Ishikawa (cell line): ENCODE results near the gene IBA57.

Experiments used
- CREB1 ChIP-seq: IDR thresholded peaks from 2 replicates; pipeline ENCODE4 v1.6.1; 2012; ENCODE audit warnings: low read depth
- EGR1 ChIP-seq: IDR thresholded peaks from 2 replicates; pipeline ENCODE4 v1.6.1; 2012
- FOXM1 ChIP-seq: IDR thresholded peaks from 2 replicates; pipeline ENCODE4 v1.6.1; 2012; ENCODE audit warnings: low read depth, borderline replicate concordance
- NFIC ChIP-seq: IDR thresholded peaks from 2 replicates; pipeline ENCODE4 v1.6.1; 2012
- RAD21 ChIP-seq: IDR thresholded peaks from 2 replicates; pipeline ENCODE4 v1.6.1; 2012; ENCODE audit warnings: low read depth
- TF ChIP-seq, protein P1 (sequence below): IDR thresholded peaks from 2 replicates; pipeline ENCODE4 v1.6.1; 2012
- TF ChIP-seq, protein P2 (sequence below): IDR thresholded peaks from 2 replicates; pipeline ENCODE4 v1.6.1; 2012; ENCODE audit warnings: low read depth, mild to moderate bottlenecking
- TF ChIP-seq, protein P3 (sequence below): IDR thresholded peaks from 2 replicates; pipeline ENCODE4 v1.6.1; 2012

DNA sequence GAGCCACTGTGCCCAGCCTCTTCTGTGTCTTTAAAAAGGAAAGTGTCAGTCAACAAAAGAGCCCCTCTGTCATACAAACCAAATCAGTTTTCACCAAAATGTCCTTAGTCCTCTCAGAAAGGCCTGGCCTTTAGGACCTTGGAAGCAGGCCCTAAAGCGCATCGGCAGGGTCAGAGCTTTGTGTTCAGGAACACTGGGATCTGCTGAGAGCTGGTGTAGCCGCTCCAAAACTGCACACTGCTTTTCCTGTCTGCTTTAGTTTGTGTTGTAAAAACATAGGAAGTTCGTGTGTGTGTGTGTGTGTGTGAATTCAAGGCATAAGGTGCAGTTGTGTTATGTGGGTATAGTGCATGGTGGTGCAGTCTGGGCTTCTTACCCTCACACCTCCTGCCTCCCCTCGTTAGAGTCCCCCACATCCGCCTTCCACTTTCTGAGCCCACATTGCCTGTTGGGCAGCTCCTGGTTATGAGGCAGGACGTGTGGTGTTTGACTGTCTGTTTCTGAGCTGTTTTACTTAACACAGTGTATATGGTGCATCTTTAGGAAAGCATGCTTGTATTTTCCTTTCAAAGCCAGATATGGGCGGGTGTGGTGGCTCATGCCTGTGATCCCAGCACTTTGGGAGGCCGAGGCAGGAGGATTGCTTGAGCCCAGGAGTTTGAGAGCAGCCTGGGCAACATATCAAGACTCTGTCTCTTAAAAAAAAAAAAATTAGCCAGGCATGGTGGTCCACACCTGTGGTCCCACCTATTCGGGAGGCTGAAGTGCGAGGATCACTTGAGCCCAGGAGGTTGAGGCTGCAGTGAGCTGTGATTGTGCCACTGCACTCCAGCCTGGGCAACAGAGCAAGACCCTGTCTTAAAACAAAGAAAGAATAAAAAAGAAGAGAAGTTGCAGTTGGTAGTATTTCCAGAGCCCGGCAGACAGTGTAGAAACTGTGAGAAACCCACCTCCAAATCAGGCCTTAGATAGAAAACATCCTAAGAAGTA is 12.4 kb downstream of the IBA57 start:
- no peak for TF ChIP-seq CREB1
- TF ChIP-seq, protein P1, sequence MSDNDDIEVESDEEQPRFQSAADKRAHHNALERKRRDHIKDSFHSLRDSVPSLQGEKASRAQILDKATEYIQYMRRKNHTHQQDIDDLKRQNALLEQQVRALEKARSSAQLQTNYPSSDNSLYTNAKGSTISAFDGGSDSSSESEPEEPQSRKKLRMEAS = no peak
- TF ChIP-seq RAD21 = no peak
- TF ChIP-seq NFIC = no peak
- TF ChIP-seq FOXM1 = no peak
- TF ChIP-seq, protein P2, sequence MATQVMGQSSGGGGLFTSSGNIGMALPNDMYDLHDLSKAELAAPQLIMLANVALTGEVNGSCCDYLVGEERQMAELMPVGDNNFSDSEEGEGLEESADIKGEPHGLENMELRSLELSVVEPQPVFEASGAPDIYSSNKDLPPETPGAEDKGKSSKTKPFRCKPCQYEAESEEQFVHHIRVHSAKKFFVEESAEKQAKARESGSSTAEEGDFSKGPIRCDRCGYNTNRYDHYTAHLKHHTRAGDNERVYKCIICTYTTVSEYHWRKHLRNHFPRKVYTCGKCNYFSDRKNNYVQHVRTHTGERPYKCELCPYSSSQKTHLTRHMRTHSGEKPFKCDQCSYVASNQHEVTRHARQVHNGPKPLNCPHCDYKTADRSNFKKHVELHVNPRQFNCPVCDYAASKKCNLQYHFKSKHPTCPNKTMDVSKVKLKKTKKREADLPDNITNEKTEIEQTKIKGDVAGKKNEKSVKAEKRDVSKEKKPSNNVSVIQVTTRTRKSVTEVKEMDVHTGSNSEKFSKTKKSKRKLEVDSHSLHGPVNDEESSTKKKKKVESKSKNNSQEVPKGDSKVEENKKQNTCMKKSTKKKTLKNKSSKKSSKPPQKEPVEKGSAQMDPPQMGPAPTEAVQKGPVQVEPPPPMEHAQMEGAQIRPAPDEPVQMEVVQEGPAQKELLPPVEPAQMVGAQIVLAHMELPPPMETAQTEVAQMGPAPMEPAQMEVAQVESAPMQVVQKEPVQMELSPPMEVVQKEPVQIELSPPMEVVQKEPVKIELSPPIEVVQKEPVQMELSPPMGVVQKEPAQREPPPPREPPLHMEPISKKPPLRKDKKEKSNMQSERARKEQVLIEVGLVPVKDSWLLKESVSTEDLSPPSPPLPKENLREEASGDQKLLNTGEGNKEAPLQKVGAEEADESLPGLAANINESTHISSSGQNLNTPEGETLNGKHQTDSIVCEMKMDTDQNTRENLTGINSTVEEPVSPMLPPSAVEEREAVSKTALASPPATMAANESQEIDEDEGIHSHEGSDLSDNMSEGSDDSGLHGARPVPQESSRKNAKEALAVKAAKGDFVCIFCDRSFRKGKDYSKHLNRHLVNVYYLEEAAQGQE = no peak
- TF ChIP-seq, protein P3, sequence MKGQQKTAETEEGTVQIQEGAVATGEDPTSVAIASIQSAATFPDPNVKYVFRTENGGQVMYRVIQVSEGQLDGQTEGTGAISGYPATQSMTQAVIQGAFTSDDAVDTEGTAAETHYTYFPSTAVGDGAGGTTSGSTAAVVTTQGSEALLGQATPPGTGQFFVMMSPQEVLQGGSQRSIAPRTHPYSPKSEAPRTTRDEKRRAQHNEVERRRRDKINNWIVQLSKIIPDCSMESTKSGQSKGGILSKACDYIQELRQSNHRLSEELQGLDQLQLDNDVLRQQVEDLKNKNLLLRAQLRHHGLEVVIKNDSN = no peak
- no peak for TF ChIP-seq EGR1
